GM12864 (cell line): ENCODE data around the gene USP32.

Experiments used
- DNase-seq: peaks from one replicate; pipeline ENCODE4 v3.0.0-alpha.2; 2011; ENCODE audit warnings: low read depth
- H3K4me3 ChIP-seq: 2 replicates; pipeline ENCODE4 v1.5.1; 2011; ENCODE audit warnings: mild to moderate bottlenecking, low read depth, low read length, control low read depth
- TF ChIP-seq, protein P1 (sequence below): IDR thresholded peaks from 2 replicates; pipeline ENCODE4 v1.5.1; 2011; ENCODE audit warnings: low read depth, mild to moderate bottlenecking, moderate library complexity, low read length, control low read depth, inconsistent platforms; ENCODE audit errors: missing control alignments

Gene USP32

DNA sequence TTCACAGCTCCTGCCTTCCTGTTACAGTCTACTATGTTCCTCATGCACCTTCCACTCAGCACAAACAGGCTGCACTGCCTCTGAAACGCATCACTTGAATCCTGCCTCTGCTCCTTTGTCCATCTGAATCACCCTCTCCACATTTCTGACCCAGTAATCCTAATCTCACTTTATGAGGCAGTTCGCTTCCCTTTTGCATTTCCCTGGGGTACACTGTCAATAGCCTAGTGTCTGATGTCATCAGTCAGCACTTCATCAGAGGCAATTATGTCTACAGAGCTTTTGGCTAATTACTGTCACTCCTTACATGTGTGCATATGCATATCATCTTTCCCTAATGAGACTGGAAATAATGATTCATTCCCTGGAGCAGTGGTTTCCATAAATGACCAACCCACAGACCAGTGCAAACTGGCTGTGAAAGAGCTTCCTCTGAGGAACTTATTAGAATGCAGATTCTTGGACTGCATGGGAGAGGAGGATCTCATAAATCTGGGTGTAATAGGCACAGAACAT is 218.6 kb downstream of the USP32 start:
- H3K4me3 ChIP-seq: no peak overlapping the region
- DNase-seq: no peak
- TF ChIP-seq, protein P1, sequence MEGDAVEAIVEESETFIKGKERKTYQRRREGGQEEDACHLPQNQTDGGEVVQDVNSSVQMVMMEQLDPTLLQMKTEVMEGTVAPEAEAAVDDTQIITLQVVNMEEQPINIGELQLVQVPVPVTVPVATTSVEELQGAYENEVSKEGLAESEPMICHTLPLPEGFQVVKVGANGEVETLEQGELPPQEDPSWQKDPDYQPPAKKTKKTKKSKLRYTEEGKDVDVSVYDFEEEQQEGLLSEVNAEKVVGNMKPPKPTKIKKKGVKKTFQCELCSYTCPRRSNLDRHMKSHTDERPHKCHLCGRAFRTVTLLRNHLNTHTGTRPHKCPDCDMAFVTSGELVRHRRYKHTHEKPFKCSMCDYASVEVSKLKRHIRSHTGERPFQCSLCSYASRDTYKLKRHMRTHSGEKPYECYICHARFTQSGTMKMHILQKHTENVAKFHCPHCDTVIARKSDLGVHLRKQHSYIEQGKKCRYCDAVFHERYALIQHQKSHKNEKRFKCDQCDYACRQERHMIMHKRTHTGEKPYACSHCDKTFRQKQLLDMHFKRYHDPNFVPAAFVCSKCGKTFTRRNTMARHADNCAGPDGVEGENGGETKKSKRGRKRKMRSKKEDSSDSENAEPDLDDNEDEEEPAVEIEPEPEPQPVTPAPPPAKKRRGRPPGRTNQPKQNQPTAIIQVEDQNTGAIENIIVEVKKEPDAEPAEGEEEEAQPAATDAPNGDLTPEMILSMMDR: no peak

GRCh38 chr17:60171753-60172079 is 220.2 kb downstream of the USP32 start:
- no peak overlapping the region for H3K4me3 ChIP-seq
- no peak for DNase-seq
- TF ChIP-seq, protein P1: no peak

DNA sequence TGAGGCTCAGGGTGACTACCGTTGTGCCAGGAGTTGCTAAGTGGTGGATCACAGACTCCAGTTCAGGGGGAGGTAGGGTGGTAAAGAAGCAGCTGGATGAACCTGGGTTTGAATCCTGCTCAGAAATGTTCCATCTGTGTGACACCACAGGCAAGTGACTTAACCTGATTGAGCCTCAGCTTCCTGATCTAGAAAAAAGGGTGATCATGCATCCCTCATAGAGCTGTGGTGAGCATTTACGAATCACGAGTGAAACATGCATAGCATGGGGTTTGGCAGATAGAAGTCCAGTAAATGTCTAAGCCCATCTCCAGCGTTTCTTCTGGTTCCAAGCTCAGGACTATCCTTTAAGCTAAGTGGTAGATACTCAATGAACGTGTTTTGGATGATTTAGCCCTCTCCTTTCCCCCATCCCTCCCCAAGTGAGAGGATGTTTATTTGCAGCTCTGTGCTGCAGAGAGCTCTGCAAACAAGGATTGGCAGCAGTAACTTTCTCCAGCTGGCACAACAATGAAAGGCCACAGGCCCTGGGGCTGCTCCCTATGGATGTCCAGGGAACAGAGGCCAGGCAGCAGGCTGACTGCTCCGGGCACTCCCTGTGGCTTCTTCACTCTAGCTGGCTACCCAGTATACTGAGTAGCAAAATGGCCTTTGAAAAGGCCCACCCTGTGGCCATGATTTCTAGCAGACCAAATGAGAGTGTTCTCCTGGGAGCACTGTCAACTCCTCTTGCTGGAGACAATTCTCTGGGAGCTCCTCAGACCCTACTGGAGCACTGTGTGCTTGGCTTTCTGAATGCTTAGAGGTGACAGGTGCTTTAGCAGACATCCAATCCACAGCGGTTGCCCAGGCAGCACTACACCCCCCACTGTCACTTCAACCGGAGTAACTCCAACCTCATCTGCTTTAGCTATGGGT is 220.8 kb downstream of the USP32 start:
- H3K4me3 ChIP-seq: no peak overlapping the region
- no peak for DNase-seq
- TF ChIP-seq, protein P1: no peak

DNA sequence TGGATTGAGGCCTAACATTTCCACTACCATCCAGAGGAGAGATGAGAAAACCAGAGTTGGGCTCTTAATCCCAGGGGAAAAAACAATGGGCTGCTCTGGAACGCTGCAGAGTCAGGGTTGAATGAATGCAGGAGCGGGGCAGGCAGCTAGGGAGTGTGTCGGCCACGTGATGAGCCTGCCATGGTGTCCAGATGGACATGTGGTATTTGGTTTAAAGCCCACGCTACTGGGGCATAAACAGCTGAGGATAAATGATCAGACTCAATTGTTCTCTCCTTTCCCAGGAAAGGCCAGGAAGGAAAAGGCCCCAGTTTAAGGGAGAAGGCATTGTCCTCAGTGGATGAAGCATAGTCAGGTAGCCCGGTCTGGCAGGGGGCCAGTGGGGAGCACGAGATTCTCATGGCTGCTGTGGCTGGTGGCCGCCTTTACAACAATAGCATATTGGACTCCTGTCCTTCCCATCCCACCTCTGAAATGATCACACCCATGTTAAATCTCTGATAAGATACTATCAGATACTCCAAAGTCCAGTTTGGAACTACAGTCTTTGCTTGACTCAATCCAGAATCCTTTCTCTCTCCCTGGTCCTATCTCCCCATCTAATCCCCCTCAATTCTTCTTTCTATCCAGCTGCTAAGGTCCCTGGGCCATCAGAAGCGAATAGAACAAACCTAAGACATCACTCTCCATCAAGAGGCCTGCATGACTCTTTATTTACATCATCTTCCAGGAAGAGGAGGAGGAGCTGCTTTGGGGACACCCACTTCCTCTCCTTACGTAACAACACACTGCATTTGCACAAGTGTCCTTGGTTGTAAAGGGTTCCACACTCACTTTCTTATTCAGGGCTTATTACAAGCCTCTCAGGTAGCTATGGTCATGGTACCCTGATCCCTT is 221.8 kb downstream of the USP32 start:
- DNase-seq: no peak
- H3K4me3 ChIP-seq: no peak overlapping the region
- TF ChIP-seq, protein P1: no peak

DNA sequence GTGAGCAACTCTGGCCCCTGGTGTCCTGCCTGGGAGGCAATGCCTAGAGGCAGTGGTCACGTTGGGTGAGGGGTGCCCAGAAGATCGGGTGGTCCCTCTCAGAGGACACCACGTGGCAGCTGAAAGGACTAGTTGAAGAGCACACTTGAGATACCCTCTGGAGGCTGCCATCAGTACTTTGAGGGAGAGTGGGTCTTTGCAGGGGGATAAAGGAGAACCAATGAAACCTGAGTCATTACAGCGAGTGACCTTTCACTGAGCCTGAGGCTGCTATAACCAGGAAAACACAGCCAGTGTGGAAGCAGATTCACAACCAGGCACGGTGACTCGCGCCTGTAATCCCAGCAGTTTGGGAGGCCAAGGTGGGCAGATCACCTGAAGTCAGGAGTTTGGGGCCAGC is 223.3 kb downstream of the USP32 start:
- TF ChIP-seq, protein P1: no peak
- H3K4me3 ChIP-seq: no peak overlapping the region
- DNase-seq: no peak

DNA sequence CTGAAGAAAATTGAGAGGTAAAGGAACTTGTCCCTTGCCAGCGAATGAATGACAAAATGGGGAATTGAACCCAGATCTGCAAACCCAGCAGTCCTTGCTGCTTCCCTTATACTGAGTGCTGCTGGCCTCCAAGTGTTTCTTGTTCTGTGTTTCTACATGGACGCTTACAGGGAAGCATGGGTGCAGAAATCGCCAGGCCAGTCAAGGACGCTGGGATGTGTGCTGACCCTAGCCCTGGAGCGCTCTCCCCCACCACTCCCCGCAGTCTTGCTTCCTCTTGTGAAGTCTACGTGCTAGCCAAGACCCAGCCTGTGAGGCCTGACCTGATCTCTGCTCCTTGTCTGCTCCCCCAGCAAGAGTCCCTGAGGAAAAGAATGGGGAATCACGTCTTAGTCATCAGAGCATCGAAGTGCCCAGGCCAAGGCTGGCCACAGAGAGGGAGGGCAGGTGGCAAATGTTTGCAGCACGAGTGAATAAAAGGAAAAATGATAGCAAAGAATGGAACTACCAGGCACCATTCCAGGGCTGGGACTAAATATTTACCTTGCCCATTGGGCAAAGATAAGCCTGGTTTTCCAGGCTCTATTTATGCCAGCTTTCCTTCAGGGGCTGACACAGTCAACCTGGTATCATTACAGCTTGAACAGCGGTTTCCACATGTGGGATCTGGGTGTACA is 224.7 kb downstream of the USP32 start:
- TF ChIP-seq, protein P1: no peak
- DNase-seq: no peak
- H3K4me3 ChIP-seq: no peak overlapping the region
